Thoracic aorta (tissue), 2 donors: Measurements from ENCODE around the gene USP54. TPM values are rescaled to one million over a fixed set of nuclear protein-coding genes. Genes with fewer than 3 reads are reported as not detected.

Source experiments
- ATAC-seq: fragments of 150-250 bp; one replicate; pipeline ENCODE4 v1.8.0; 2017; ENCODE audit warnings: low read depth; ENCODE audit not compliant: insufficient number of reproducible peaks, low FRiP score
- DNase-seq: peaks from one replicate; pipeline ENCODE4 v3.0.0-alpha.2; 2020; ENCODE audit warnings: low spot score
- H3K27ac ChIP-seq, 2 donors: fragments of 200-600 bp; sonication (generic); 1 replicate in 1 of 2; 2 replicates in 1 of 2; pipeline ENCODE4 v1.5.1; 2016; ENCODE audit warnings: mild to moderate bottlenecking in 2 of 2, moderate library complexity in 2 of 2
- H3K27me3 ChIP-seq: fragments of 200-600 bp; sonication (generic); replicated peaks from 2 replicates; pipeline ENCODE4 v1.6.0; 2016; ENCODE audit warnings: mild to moderate bottlenecking; ENCODE audit not compliant: insufficient read depth
- H3K36me3 ChIP-seq: fragments of 200-600 bp; sonication (generic); one replicate; pipeline ENCODE4 v1.5.1; 2016
- H3K4me1 ChIP-seq, 2 donors: fragments of 200-600 bp; sonication (generic); 1 replicate in 1 of 2; 2 replicates in 1 of 2; pipeline versions ENCODE4 v1.5.1 to v1.6.0; 2016; ENCODE audit warnings: low read depth in 2 of 2, mild to moderate bottlenecking in 1 of 2; ENCODE audit not compliant: control insufficient read depth in 1 of 2
- H3K4me3 ChIP-seq: fragments of 200-600 bp; sonication (generic); 2 replicates; pipeline ENCODE4 v1.5.1; 2016; ENCODE audit warnings: mild to moderate bottlenecking
- H3K9me3 ChIP-seq: fragments of 200-600 bp; sonication (generic); 2 replicates; pipeline ENCODE4 v1.5.1; 2016
- CTCF ChIP-seq: fragments of 200-600 bp; sonication (generic); IDR thresholded peaks from one replicate; pipeline ENCODE4 v1.5.1; 2019; ENCODE audit warnings: antibody characterized with exemption
- total RNA-seq, 2 donors: library from RNA; depleted of rRNA; stranded (reverse); fragments of >200 nt; gene quantifications; one replicate each; pipeline versions ENCODE4 v1.1.0 to v1.2.3, GENCODE V29; 2016

Gene USP54
- total RNA-seq, 2 donors from 2014 or later = 20.1 to 45.1 TPM

GRCh38 chr10:73529089-73529832 lies 61.9 kb downstream of the USP54 start:
- ATAC-seq = no peak

GRCh38 chr10:73522263-73522662 lies 68.9 kb downstream of the USP54 start:
- Histone ChIP-seq H3K4me3 (no peak overlapping the region), H3K36me3 (peaks cover 21% of the 10 kb centered on the region), H3K9me3 (no peaks in the 10 kb centered on the region), H3K27me3 (no peaks in the 10 kb centered on the region), H3K4me1 (no peaks in the 10 kb centered on the region), H3K27ac (no peak overlapping the region)
- no peak for TF ChIP-seq CTCF
- DNase-seq (no peak), ATAC-seq (no peak)

More at GRCh38 chr10:73529089-73529832, 61.9 kb downstream of the USP54 start:
- peaks cover 12% of the 10 kb centered on the region for H3K36me3 ChIP-seq
- H3K27ac ChIP-seq = no peak overlapping the region
- TF ChIP-seq CTCF = peak; percentile 87
- no peaks in the 10 kb centered on the region for H3K27me3 ChIP-seq
- peak; percentile 16 for DNase-seq
- H3K9me3 ChIP-seq = no peaks in the 10 kb centered on the region
- H3K4me1 ChIP-seq = no peaks in the 10 kb centered on the region
- H3K4me3 ChIP-seq = no peak overlapping the region

- no peaks in the 10 kb centered on the region for H3K9me3 ChIP-seq
- ATAC-seq = no peak
- H3K4me1 ChIP-seq = no peaks in the 10 kb centered on the region
- no peak for TF ChIP-seq CTCF
- no peaks in the 10 kb centered on the region for H3K27me3 ChIP-seq
- H3K36me3 ChIP-seq = peaks cover 23% of the 10 kb centered on the region
- H3K4me3 ChIP-seq = no peak overlapping the region
- no peak for DNase-seq
- no peak overlapping the region for H3K27ac ChIP-seq
These were observed 71.8 kb downstream of the USP54 start for GRCh38 chr10:73519336-73519735.

- H3K4me3 ChIP-seq = no peak overlapping the region
- no peaks in the 10 kb centered on the region for H3K4me1 ChIP-seq
- no peak overlapping the region for H3K27ac ChIP-seq
- H3K27me3 ChIP-seq = no peaks in the 10 kb centered on the region
- peaks cover 20% of the 10 kb centered on the region for H3K36me3 ChIP-seq
- ATAC-seq = no peak
- no peaks in the 10 kb centered on the region for H3K9me3 ChIP-seq
- TF ChIP-seq CTCF = no peak
- DNase-seq = no peak
These were observed 73.8 kb downstream of the USP54 start for GRCh38 chr10:73517166-73517888.

- H3K36me3 ChIP-seq = peaks cover 5% of the 10 kb centered on the region
These were observed 78.9 kb downstream of the USP54 start for GRCh38 chr10:73512207-73512743.

More at GRCh38 chr10:73512207-73512743, 78.9 kb downstream of the USP54 start:
- no peak for TF ChIP-seq CTCF
- Histone ChIP-seq H3K4me3 (no peak overlapping the region), H3K27me3 (no peaks in the 10 kb centered on the region), H3K27ac (no peak overlapping the region), H3K9me3 (no peaks in the 10 kb centered on the region), H3K4me1 (no peaks in the 10 kb centered on the region)
- DNase-seq (no peak), ATAC-seq (no peak)
